Fibroblast of lung (primary cell): ENCODE data around the gene PLEKHN1.

ENCODE experiments used
- CTCF ChIP-seq, 2 donors: IDR thresholded peaks in 1 of 2; conservative IDR thresholded peaks in 1 of 2; 1 replicate in 1 of 2; 2 replicates in 1 of 2; pipeline ENCODE4 v1.5.1; 2011 to 2012; ENCODE audit warnings: low read length in 2 of 2, control low read depth in 1 of 2, inconsistent platforms in 1 of 2, low read depth in 1 of 2, mild to moderate bottlenecking in 1 of 2
- EZH2 ChIP-seq: IDR thresholded peaks from 2 replicates; pipeline ENCODE4 v1.5.1; 2012; ENCODE audit warnings: low read length, control low read depth, mild to moderate bottlenecking; ENCODE audit errors: missing control alignments

GRCh38 chr1:960363-961131 is 5.7 kb upstream of the PLEKHN1 start, which contains the start of gene KLHL17:
- TF ChIP-seq EZH2 = no peak
- TF ChIP-seq CTCF (conservative IDR thresholded peaks at IDR 0.05 in 1 of 2, IDR thresholded peaks at IDR 0.05 in 1 of 2; ENCODE audit: low read depth in 1 of 2, low read length in 2 of 2) = no peak
